Measurements from ENCODE around the gene SUGCT.
"Not testable (repeated sequence)": the region's sequence is repeated elsewhere in the genome, so short reads cannot be mapped to it uniquely, and the experiment has no call there.

Gene SUGCT

GRCh38 chr7:40234666-40235065 is 99.9 kb downstream of the SUGCT start:
- no peak for DNase-seq (ENCODE audit: extremely low read depth, low read depth)
- no peak for TF ChIP-seq CTCF (IDR thresholded peaks at IDR 0.05; ENCODE audit: low read depth, low read length, missing control alignments)
- H3K4me3 ChIP-seq (replicated peaks; ENCODE audit: low read depth, low read length), result no peak overlapping the region

- no peak overlapping the region for H3K4me3 ChIP-seq (replicated peaks; ENCODE audit: low read depth, low read length)
- DNase-seq (ENCODE audit: extremely low read depth, low read depth), result no peak
- TF ChIP-seq CTCF (IDR thresholded peaks at IDR 0.05; ENCODE audit: low read depth, low read length, missing control alignments), result no peak
These were observed 102.9 kb downstream of the SUGCT start for GRCh38 chr7:40237731-40238130.

GRCh38 chr7:40239755-40240303 is 105.0 kb downstream of the SUGCT start:
- no peak for DNase-seq (ENCODE audit: extremely low read depth, low read depth)
- no peak overlapping the region for H3K4me3 ChIP-seq (replicated peaks; ENCODE audit: low read depth, low read length)
- TF ChIP-seq CTCF (IDR thresholded peaks at IDR 0.05; ENCODE audit: low read depth, low read length, missing control alignments), result no peak

GRCh38 chr7:40243076-40243475 is 108.3 kb downstream of the SUGCT start:
- H3K4me3 ChIP-seq (replicated peaks; ENCODE audit: low read depth, low read length), result no peak overlapping the region
- TF ChIP-seq CTCF (IDR thresholded peaks at IDR 0.05; ENCODE audit: low read depth, low read length, missing control alignments), result no peak
- no peak for DNase-seq (ENCODE audit: extremely low read depth, low read depth)

GRCh38 chr7:40244226-40244625 is 109.4 kb downstream of the SUGCT start:
- H3K4me3 ChIP-seq (replicated peaks; ENCODE audit: low read depth, low read length), result no peak overlapping the region
- TF ChIP-seq CTCF (IDR thresholded peaks at IDR 0.05; ENCODE audit: low read depth, low read length, missing control alignments), result no peak
- no peak for DNase-seq (ENCODE audit: extremely low read depth, low read depth)

- no peak for TF ChIP-seq CTCF (IDR thresholded peaks at IDR 0.05; ENCODE audit: low read depth, low read length, missing control alignments)
- H3K4me3 ChIP-seq (replicated peaks; ENCODE audit: low read depth, low read length), result no peak overlapping the region
- DNase-seq (ENCODE audit: extremely low read depth, low read depth), result no peak
These were observed 113.9 kb downstream of the SUGCT start for GRCh38 chr7:40248681-40249080.

GRCh38 chr7:40253444-40253843 is 118.6 kb downstream of the SUGCT start:
- peak; percentile 21 for TF ChIP-seq CTCF (IDR thresholded peaks at IDR 0.05; ENCODE audit: low read depth, low read length, missing control alignments)
- not testable (repeated sequence) for H3K4me3 ChIP-seq (replicated peaks; ENCODE audit: low read depth, low read length); DNase-seq (ENCODE audit: extremely low read depth, low read depth)
